ENCODE data around the gene ARHGAP8. TPM values are rescaled to one million over a fixed set of nuclear protein-coding genes. Genes with fewer than 3 reads are reported as not detected.

ARHGAP8 gene
- total RNA-seq, 1 donor from 2014 or later = 38.1 TPM

DNA sequence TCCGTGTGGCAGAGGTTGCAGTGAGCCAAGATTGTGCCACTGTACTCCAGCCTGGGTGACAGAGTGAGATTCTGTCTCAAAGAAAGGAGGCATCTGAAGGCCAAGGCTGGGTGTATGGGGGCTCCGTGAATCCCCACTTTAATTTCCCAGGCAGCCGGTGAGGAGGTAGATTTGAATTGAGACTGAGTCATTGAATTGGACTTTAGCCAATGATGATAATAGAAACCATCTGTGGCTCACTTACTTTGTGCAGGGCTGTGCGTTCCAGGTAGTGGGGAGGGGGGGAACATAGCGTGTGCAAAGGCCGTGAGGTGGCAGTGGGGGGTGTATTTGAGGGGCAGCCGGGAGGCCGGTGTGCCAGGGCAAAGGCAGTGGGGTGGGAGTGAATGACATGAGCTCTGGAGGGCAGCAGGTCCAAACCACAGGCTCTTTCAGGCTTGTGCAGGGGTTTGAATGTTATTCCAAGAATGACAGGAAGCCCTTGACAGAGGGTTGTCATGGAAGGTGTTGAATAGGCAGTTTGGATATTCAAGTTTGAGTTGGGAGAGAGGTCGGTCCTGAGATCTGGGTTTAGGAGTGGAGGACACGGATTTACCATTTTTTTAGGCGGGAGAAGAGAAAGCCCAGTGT, 6.1 kb downstream of the ARHGAP8 start:
- TF ChIP-seq, protein P1, sequence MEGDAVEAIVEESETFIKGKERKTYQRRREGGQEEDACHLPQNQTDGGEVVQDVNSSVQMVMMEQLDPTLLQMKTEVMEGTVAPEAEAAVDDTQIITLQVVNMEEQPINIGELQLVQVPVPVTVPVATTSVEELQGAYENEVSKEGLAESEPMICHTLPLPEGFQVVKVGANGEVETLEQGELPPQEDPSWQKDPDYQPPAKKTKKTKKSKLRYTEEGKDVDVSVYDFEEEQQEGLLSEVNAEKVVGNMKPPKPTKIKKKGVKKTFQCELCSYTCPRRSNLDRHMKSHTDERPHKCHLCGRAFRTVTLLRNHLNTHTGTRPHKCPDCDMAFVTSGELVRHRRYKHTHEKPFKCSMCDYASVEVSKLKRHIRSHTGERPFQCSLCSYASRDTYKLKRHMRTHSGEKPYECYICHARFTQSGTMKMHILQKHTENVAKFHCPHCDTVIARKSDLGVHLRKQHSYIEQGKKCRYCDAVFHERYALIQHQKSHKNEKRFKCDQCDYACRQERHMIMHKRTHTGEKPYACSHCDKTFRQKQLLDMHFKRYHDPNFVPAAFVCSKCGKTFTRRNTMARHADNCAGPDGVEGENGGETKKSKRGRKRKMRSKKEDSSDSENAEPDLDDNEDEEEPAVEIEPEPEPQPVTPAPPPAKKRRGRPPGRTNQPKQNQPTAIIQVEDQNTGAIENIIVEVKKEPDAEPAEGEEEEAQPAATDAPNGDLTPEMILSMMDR (conservative IDR thresholded peaks at IDR 0.05; ENCODE audit: low read depth, low read length) = no peak
- DNase-seq (ENCODE audit: low read depth) = no peak
- no peak overlapping the region for H3K4me3 ChIP-seq (ENCODE audit: low read depth, low read length)

DNA sequence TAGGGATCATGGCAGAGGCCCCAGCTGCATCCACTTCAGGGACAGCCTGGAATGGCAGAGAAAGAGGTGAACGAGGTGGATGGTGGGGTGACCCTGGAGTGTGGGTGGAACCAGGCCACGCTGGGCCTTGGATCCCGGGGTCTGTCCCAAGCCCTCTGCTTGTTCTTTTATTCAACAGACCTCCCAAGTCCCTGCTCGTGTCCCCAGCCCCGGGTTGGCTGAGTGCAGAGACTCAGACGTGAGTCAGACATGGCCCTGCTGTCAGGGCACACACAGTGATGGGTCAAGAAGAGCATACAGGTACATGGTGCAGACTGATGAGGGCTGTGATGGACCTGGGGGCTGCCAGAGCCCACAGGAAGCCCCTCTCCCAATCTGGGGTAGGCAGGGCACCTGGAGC, 6.6 kb downstream of the ARHGAP8 start:
- TF ChIP-seq, protein P1 (conservative IDR thresholded peaks at IDR 0.05; ENCODE audit: low read depth, low read length) = no peak
- H3K4me3 ChIP-seq (ENCODE audit: low read depth, low read length) = no peak overlapping the region
- no peak for DNase-seq (ENCODE audit: low read depth)

DNA sequence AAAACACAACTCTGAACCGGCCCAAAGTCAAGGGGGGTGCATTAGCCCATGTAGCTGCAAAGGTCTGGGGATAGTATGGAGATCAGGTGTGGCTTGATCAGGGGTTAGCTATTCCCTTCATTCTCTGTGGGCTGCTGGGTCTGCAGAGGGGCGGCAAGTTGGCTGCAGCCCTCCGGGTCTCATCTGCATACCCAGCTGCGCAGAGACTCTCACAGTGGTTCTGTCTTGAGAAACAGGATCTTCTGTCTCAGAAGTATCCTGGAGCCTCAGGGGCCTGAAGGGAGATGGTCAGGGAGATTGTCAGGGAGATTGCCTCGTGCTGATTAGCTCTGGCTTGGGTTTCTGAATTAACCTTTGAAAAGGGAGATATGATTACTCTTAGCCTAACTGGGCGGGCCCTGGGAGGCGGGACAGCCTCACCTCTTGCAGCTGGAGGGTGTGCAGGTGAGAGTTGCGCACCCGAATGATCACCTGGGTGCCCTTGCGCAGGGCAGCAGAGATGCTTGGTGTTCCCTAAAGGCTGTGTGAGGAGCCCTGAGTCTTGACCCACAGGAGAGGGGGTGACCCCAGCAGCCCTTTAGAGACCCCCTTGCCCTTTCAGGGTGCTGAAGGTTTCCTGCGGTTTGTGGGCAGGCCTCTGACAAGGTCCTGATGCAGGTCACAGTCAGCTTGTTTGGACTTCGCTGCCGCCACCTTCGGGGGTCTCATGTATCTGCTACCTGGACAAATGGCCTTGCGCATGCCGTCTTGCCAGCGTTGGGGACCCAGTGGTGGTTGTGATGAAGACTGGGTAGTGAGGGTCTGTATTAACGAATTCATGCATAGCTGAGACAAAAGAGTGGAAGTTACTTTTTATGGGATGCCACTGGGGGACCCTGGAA, 7.3 kb downstream of the ARHGAP8 start:
- DNase-seq (ENCODE audit: low read depth) = no peak
- TF ChIP-seq, protein P1 (conservative IDR thresholded peaks at IDR 0.05; ENCODE audit: low read depth, low read length) = no peak
- H3K4me3 ChIP-seq (ENCODE audit: low read depth, low read length) = no peak overlapping the region

DNA sequence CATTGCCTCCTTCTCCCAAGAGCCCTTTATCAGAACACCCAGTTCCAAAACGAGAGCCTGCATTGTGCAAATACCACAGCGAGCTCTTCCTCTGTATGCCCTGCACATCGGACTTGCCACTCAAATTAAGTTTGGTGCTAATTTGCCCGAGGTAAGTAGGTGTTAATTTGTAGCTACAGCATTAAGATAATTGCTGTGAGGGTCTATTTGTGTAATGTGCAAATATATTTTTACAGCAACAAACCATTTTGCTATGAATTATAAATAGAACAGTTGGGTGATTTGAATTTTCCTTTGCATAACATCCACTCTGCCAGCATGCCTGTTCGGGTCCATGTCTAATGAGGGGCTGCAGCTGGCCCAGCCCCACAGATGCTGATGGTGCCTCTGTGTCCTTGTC, 8.1 kb downstream of the ARHGAP8 start:
- H3K4me3 ChIP-seq (ENCODE audit: low read depth, low read length) = no peak overlapping the region
- DNase-seq (ENCODE audit: low read depth) = no peak
- TF ChIP-seq, protein P1 (conservative IDR thresholded peaks at IDR 0.05; ENCODE audit: low read depth, low read length) = no peak

DNA sequence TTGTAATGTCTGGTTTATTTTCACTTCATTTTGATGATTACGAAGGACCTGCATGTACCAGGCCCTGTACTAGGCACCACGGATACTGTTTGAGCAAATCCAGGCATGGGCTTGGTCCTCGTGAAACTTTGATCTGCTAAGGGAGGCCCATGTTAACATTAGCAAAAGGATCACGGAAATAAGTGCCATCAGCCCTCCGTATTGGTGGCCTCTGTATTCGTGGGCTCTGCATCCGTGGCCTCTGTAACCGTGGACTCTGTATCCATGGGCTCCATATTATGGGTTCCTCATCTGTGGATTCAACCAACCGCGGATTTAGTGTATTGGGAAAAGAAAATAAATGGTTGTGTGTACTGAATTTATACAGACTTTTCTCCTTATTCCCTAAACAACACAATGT, 8.7 kb downstream of the ARHGAP8 start:
- no peak for DNase-seq (ENCODE audit: low read depth)
- TF ChIP-seq, protein P1 (conservative IDR thresholded peaks at IDR 0.05; ENCODE audit: low read depth, low read length) = no peak
- H3K4me3 ChIP-seq (ENCODE audit: low read depth, low read length) = no peak overlapping the region

DNA sequence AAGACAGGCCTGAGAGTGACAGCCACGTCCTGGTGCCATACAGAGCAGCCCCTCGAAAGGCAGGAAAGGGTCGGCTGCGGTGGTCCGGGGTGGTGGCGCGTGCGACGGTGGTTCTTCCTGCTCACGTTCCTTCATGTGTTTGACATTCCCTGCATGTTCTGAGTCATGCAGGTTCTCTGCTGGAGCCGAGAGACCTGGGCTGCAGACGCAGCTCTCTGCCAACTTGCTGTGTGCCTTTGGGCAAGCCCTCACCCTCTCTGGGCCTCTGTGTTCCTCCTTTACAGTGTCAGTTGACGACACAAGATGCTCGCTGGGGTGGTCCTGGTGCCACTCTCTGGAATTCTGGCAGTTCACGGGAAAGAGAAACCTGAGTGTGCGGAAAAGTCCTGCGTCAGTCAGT, 12.0 kb downstream of the ARHGAP8 start:
- TF ChIP-seq, protein P1 (conservative IDR thresholded peaks at IDR 0.05; ENCODE audit: low read depth, low read length) = no peak
- no peak for DNase-seq (ENCODE audit: low read depth)
- H3K4me3 ChIP-seq (ENCODE audit: low read depth, low read length) = no peak overlapping the region

Data from epithelial cell of proximal tubule (primary cell).